ENCODE data around the gene ZNF664. TPM values are rescaled to one million over a fixed set of nuclear protein-coding genes. Genes with fewer than 3 reads are reported as not detected.

The ZNF664 gene
- total and polyA plus RNA-seq, 2 of the 4 experiments (the other 2 are of a cell fraction) = 29.9 to 32.6 TPM

DNA sequence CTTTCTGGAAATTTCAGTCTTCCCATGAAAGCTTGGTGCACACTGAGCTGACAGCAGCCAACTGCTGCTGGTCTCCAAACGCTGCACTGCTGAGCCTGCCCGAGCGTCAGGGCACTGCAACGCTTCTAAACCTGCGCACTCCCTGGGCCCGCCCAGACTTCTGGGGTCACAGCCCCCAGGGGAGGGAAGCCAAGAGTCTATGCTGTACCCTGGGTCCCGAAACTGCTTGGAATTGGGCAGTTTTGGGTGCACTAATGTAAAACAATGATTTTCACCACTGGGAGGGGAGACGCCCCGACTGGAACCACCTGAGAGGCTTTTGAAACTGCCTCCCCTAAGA lies 32.4 kb upstream of the ZNF664 start:
- Histone ChIP-seq H2AK5ac (ENCODE audit: low read depth, low read length) (no peak overlapping the region), H2AK9ac (replicated peaks; ENCODE audit: low read depth, low read length, poor library complexity) (peak overlapping the region; percentile 8), H3K18ac (ENCODE audit: low read depth, low read length) (no peak overlapping the region), H3K27me3 (ENCODE audit: control insufficient read depth, insufficient read depth, low read length) (no peaks in the 10 kb centered on the region), H3K4ac (ENCODE audit: low read depth, low read length) (no peak overlapping the region), H2BK5ac (ENCODE audit: low read depth, low read length, poor library complexity, severe bottlenecking) (no peak overlapping the region), H3K23ac (ENCODE audit: low read depth, low read length) (no peak overlapping the region), H2AFZ (replicated peaks; ENCODE audit: low read length, poor library complexity) (no peak overlapping the region), H4K20me1 (ENCODE audit: insufficient read depth, low read length) (peaks cover 7% of the 10 kb centered on the region), H3K36me3 (ENCODE audit: control insufficient read depth, insufficient read depth, low read length) (peaks cover 58% of the 10 kb centered on the region), H3K56ac (ENCODE audit: extremely low read depth, insufficient read depth, low read length) (no peak overlapping the region), H3K9ac (ENCODE audit: low read depth, low read length) (no peak overlapping the region), H4K5ac (ENCODE audit: low read depth, low read length) (no peak overlapping the region), H3K9me3 (ENCODE audit: control insufficient read depth, insufficient read depth, low read length) (peaks cover 6% of the 10 kb centered on the region), H3K27ac (ENCODE audit: insufficient read depth, low read length) (no peak overlapping the region), H3K9me1 (ENCODE audit: insufficient read depth, low read length) (peaks cover 15% of the 10 kb centered on the region; the same call in 1 of the 2 replicates), H3K4me1 (ENCODE audit: control insufficient read depth, insufficient read depth, low read length) (peaks cover 16% of the 10 kb centered on the region), H4K8ac (ENCODE audit: low read depth in 2 of 2, low read length in 2 of 2) (no peak overlapping the region), H2BK20ac (ENCODE audit: low read depth, low read length) (no peak overlapping the region), H2BK120ac (ENCODE audit: low read depth, low read length) (no peak overlapping the region), H4K91ac (ENCODE audit: insufficient read depth, low read depth, low read length) (no peak overlapping the region), H3K4me2 (ENCODE audit: low read depth, low read length) (no peak overlapping the region), H2BK15ac (ENCODE audit: low read depth, low read length) (no peak overlapping the region), H3K14ac (replicated peaks; ENCODE audit: low read depth, low read length) (no peak overlapping the region), H3K79me1 (ENCODE audit: low read depth in 1 of 2, low read length in 2 of 2) (peaks cover 4 to 36% of the 10 kb centered on the region in 2 experiments; a peak in 3 of 4 replicates), H3K4me3 (ENCODE audit: insufficient read depth, low read depth, low read length) (no peak overlapping the region)
- dilution Hi-C loops (cut with HindIII; ENCODE audit: low sequenced_read_pairs, unreplicated experiment) (no loop called here), intact Hi-C loops (cut with micrococcal nuclease) (no loop called here), in situ Hi-C loops (cut with MboI; ENCODE audit: low sequenced_read_pairs) (no loop called here)
- TF ChIP-seq, protein P1, sequence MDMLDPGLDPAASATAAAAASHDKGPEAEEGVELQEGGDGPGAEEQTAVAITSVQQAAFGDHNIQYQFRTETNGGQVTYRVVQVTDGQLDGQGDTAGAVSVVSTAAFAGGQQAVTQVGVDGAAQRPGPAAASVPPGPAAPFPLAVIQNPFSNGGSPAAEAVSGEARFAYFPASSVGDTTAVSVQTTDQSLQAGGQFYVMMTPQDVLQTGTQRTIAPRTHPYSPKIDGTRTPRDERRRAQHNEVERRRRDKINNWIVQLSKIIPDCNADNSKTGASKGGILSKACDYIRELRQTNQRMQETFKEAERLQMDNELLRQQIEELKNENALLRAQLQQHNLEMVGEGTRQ (IDR thresholded peaks at IDR 0.05; ENCODE audit: low read depth, low read length) = no peak
- TF ChIP-seq CEBPB (IDR thresholded peaks at IDR 0.05; ENCODE audit: low read depth, low read length) = no peak
- TF ChIP-seq RFX5 (IDR thresholded peaks at IDR 0.05; ENCODE audit: low read depth, low read length) = no peak
- no peak for TF ChIP-seq POLR2A (IDR thresholded peaks at IDR 0.05; ENCODE audit: low read depth, low read length)
- TF ChIP-seq NFE2L2 (IDR thresholded peaks at IDR 0.05; ENCODE audit: low read depth, low read length) = no peak
- TF ChIP-seq CHD1 (IDR thresholded peaks at IDR 0.05; ENCODE audit: low read depth, low read length) = no peak
- TF ChIP-seq RCOR1 (IDR thresholded peaks at IDR 0.05; ENCODE audit: insufficient replicate concordance, low read length) = no peak
- TF ChIP-seq MAFK (IDR thresholded peaks at IDR 0.05; ENCODE audit: low read depth, low read length) = no peak
- no peak for TF ChIP-seq MAZ (IDR thresholded peaks at IDR 0.05; ENCODE audit: borderline replicate concordance, low read depth, low read length)
- ATAC-seq (ENCODE audit: low read depth) (no peak), DNase-seq (no peak)
- WGBS, 2 experiments (ENCODE audit: extremely low coverage in 2 of 2, insufficient read length in 1 of 2) = 89% methylated on average over 3 of the region's 9 CpGs; no CpG with 5 or more reads in 1 of the 2 experiments
- ChIA-PET POLR2A (ENCODE audit: unreplicated experiment) (no interaction called here), CTCF (no interaction called here)
- no TSS peak for BruUV-seq (replicated peaks)

Measured in IMR-90 (cell line).